HAP-1 (cell line): ENCODE results near the gene PPP3CA.

Source experiments
- DNase-seq, 2 experiments: peaks; one replicate each; pipeline ENCODE4 v3.0.0-alpha.2; 2016 to 2020; ENCODE audit warnings: low spot score in 2 of 2
- H3K27me3 ChIP-seq: fragments of 250-450 bp; sonication (Bioruptor Pico); 2 replicates; pipeline ENCODE4 v1.5.1; 2020; ENCODE audit warnings: low read depth, mild to moderate bottlenecking, moderate library complexity
- H3K36me3 ChIP-seq: fragments of 250-450 bp; sonication (Bioruptor Pico); replicated peaks from 2 replicates; pipeline ENCODE4 v1.5.1; 2020; ENCODE audit warnings: mild to moderate bottlenecking
- H3K4me1 ChIP-seq: fragments of 250-450 bp; sonication (Bioruptor Pico); 2 replicates; pipeline ENCODE4 v1.5.1; 2020; ENCODE audit warnings: mild to moderate bottlenecking
- H3K4me3 ChIP-seq: fragments of 250-450 bp; sonication (Bioruptor Pico); 2 replicates; pipeline ENCODE4 v1.5.1; 2020; ENCODE audit warnings: mild to moderate bottlenecking, moderate library complexity
- H3K9me3 ChIP-seq: fragments of 250-450 bp; sonication (Bioruptor Pico); 2 replicates; pipeline ENCODE4 v1.5.1; 2020; ENCODE audit warnings: mild to moderate bottlenecking, moderate library complexity
- in situ Hi-C: fragments of 300-500 bp; cut with MboI; formaldehyde crosslinking; loops from 3 replicates; pipeline ENCODE4 v1.14.3; 2020; ENCODE audit warnings: low sequenced_read_pairs, inconsistent platforms, mixed read lengths

PPP3CA gene

GRCh38 chr4:101315786-101316185, 31.5 kb downstream of the PPP3CA start:
- Histone ChIP-seq H3K4me3 (no peak overlapping the region), H3K4me1 (no peaks in the 10 kb centered on the region), H3K36me3 (no peaks in the 10 kb centered on the region), H3K9me3 (no peaks in the 10 kb centered on the region), H3K27me3 (no peaks in the 10 kb centered on the region)
- DNase-seq = no peak
- in situ Hi-C loops = no loop called here

DNA sequence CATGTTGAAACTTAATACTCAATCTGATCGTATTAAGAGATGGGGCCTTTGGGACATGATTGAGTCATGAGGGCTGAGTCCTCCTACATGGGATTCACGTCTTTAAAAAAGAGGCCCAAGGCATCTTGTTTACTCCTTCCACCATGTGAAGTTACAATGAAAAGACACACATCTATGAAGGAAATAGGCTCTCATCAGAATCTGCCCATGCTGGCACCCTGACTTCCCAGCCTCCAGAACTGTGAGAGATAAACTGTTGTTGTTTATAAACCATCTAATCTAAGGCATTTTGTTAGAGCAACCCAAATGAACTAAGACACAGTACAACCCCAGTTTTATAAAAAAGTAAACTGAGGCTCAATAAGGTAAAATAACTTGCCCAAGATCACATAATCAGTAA, 32.3 kb downstream of the PPP3CA start:
- in situ Hi-C loops = no loop called here
- no peaks in the 10 kb centered on the region for H3K27me3 ChIP-seq
- no peak overlapping the region for H3K4me3 ChIP-seq
- no peaks in the 10 kb centered on the region for H3K9me3 ChIP-seq
- no peak for DNase-seq
- no peaks in the 10 kb centered on the region for H3K4me1 ChIP-seq
- H3K36me3 ChIP-seq = no peaks in the 10 kb centered on the region

DNA sequence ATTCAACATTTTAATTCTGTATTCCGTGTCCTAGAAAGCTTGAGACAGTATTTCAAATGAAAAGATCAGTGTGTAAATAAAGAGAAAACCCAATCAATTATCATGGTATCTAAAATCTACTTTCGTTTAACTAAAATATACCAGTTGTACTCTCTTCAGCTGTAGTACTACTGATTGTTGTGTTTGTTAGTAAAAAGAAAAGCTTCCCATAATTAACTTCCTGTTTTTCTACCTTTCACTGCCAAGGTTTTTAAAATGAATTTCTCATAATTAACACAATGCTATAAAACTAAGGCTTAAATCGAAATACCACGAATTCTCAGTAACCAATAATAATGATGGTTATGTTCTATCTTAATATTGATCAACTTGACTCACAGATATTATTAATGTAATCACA, 37.4 kb downstream of the PPP3CA start:
- DNase-seq = no peak
- H3K36me3 ChIP-seq = no peaks in the 10 kb centered on the region
- peaks cover 19% of the 10 kb centered on the region for H3K4me1 ChIP-seq
- no peaks in the 10 kb centered on the region for H3K27me3 ChIP-seq
- in situ Hi-C loops = no loop called here
- no peaks in the 10 kb centered on the region for H3K9me3 ChIP-seq
- no peak overlapping the region for H3K4me3 ChIP-seq

- in situ Hi-C loops = no loop called here
- H3K4me1 ChIP-seq = peaks cover 23% of the 10 kb centered on the region
- H3K9me3 ChIP-seq = no peaks in the 10 kb centered on the region
- no peaks in the 10 kb centered on the region for H3K27me3 ChIP-seq
- no peak for DNase-seq
- H3K4me3 ChIP-seq = no peak overlapping the region
- H3K36me3 ChIP-seq = no peaks in the 10 kb centered on the region
Observed at GRCh38 chr4:101307899-101308298, 39.4 kb downstream of the PPP3CA start.

DNA sequence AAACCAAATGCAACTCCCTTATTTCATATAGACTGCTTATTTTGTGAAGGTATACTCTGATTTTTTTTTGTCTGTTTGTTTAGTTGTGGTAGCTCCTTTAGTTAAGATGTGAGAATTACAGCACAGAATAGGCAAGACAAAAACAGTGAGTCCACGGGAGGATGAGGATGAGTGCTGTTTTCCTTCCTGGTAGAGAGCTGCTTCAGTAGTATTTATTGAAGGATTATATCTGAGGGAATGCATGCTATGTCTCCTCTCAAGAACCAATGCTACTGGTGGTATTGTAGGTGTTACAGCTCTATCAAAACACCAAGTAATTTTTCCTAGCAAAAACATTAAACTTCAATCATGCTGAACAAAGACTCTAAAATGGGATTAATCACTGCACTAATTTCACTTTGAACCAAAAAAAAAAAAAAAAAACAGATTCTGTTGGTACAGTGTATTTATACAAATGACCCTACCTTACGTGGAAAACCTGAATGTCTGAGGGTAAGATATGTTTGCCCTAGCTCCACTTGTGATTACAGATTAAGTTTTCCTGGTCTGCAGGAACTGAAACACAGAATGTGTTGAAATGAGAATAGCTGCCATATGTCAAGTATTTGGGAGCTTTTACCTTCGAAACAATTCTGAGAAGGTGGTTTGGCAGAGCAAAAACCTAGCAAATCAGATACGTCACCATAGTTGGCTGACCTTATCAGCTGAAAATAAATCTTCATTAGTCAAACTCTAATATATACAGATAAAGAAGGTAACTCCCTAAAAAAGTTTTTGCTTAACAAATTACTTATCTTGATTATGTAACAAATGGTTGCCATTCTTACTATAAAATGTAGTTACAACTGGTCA, 40.3 kb downstream of the PPP3CA start:
- Histone ChIP-seq H3K4me3 (no peak overlapping the region), H3K36me3 (no peaks in the 10 kb centered on the region), H3K4me1 (peaks cover 23% of the 10 kb centered on the region), H3K27me3 (no peaks in the 10 kb centered on the region), H3K9me3 (no peaks in the 10 kb centered on the region)
- no peak for DNase-seq
- in situ Hi-C loops = no loop called here

- H3K4me3 ChIP-seq = no peak overlapping the region
- no peak for DNase-seq
- H3K27me3 ChIP-seq = no peaks in the 10 kb centered on the region
- no peaks in the 10 kb centered on the region for H3K36me3 ChIP-seq
- in situ Hi-C loops = no loop called here
- H3K9me3 ChIP-seq = no peaks in the 10 kb centered on the region
- peaks cover 23% of the 10 kb centered on the region for H3K4me1 ChIP-seq
Observed at GRCh38 chr4:101306225-101306624, 41.1 kb downstream of the PPP3CA start.

DNA sequence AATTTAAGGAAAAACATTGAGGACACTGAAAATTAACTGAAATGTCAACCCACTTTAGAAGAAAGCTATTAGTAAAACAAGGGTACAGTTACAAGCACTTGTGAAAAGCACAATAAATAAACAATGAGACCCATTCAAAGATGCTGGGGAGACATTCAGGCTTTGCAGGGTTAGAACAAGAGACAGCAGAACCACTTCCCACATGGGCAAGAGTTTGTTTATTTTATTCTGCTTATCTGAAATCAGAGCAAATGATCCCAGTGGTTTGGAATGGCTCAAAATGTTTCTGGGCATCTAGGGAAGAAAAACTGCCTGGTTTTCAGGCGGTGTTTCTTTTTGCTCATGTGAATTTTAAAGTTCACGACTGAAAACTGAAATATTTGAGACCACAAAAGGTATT, 42.4 kb downstream of the PPP3CA start:
- in situ Hi-C loops = no loop called here
- Histone ChIP-seq H3K4me1 (peaks cover 23% of the 10 kb centered on the region), H3K27me3 (no peaks in the 10 kb centered on the region), H3K4me3 (no peak overlapping the region), H3K36me3 (no peaks in the 10 kb centered on the region), H3K9me3 (no peaks in the 10 kb centered on the region)
- DNase-seq = peak in 1 of 2 experiments; percentile 14

DNA sequence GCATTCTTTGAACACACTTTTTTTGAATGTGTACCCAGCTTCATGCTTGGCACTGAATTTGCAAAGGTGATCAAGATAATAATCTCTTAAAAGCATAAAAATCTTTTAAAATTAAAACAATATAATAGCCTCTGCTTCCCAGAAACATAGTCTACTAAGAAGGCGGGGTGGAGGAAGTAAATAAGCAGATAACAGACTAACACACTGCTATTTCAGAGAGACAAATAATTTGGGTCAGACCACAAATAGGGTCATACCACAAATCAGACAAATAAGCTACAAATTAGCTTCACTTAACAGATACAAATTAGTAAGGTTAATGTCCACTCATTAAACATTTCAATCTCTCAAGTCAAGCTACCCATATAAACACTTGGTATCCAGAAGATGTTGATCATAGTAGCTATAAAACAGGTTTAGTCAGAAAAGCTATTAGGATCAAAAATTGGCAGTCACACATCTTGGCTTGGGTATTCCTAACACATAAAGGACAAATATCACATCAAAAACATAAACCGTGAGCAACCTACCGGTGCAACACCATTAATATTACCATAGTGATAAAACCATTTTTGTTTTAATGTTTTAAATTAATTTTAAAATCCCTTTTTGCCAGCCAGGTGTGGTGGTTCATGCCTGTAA, 47.3 kb downstream of the PPP3CA start:
- Histone ChIP-seq H3K36me3 (no peaks in the 10 kb centered on the region), H3K4me1 (peaks cover 5% of the 10 kb centered on the region), H3K4me3 (no peak overlapping the region), H3K27me3 (no peaks in the 10 kb centered on the region), H3K9me3 (no peaks in the 10 kb centered on the region)
- no peak for DNase-seq
- in situ Hi-C loops = no loop called here

- no peaks in the 10 kb centered on the region for H3K36me3 ChIP-seq
- H3K9me3 ChIP-seq = no peaks in the 10 kb centered on the region
- in situ Hi-C loops = no loop called here
- H3K4me1 ChIP-seq = no peaks in the 10 kb centered on the region
- H3K27me3 ChIP-seq = no peaks in the 10 kb centered on the region
- H3K4me3 ChIP-seq = no peak overlapping the region
- no peak for DNase-seq
Observed at GRCh38 chr4:101299021-101299420, 48.3 kb downstream of the PPP3CA start.

GRCh38 chr4:101295691-101296090, 51.6 kb downstream of the PPP3CA start:
- Histone ChIP-seq H3K4me1 (no peaks in the 10 kb centered on the region), H3K36me3 (no peaks in the 10 kb centered on the region), H3K9me3 (no peaks in the 10 kb centered on the region), H3K27me3 (no peaks in the 10 kb centered on the region), H3K4me3 (no peak overlapping the region)
- DNase-seq = no peak
- in situ Hi-C loops = no loop called here

- DNase-seq = no peak
- Histone ChIP-seq H3K9me3 (no peaks in the 10 kb centered on the region), H3K4me1 (no peaks in the 10 kb centered on the region), H3K27me3 (no peaks in the 10 kb centered on the region), H3K4me3 (no peak overlapping the region), H3K36me3 (no peaks in the 10 kb centered on the region)
- in situ Hi-C loops = no loop called here
Observed at GRCh38 chr4:101294597-101294996, 52.7 kb downstream of the PPP3CA start.

GRCh38 chr4:101292901-101293300, 54.4 kb downstream of the PPP3CA start:
- no peaks in the 10 kb centered on the region for H3K9me3 ChIP-seq
- no peaks in the 10 kb centered on the region for H3K36me3 ChIP-seq
- H3K27me3 ChIP-seq = no peaks in the 10 kb centered on the region
- H3K4me3 ChIP-seq = no peak overlapping the region
- in situ Hi-C loops = no loop called here
- DNase-seq = no peak
- no peaks in the 10 kb centered on the region for H3K4me1 ChIP-seq

DNA sequence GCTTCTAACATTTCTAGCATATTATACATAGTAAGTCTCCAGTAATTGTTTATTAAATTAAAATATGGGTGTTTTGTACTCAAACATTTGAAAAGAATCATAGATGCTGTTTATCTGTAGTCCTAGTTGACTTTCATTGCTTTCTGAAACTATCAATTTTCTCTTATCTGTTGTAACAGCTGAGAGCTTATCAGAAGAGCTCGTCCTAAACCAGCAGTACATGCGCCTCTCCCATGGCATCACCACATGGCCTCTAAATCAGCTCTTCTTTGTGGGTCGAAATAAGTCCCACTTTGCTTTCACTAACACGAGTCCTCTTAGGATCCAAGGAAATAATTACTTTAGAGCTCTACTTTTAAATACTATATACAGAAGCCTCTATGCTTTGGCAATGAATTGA, 55.1 kb downstream of the PPP3CA start:
- no peak for DNase-seq
- H3K4me3 ChIP-seq = no peak overlapping the region
- H3K9me3 ChIP-seq = no peaks in the 10 kb centered on the region
- H3K36me3 ChIP-seq = no peaks in the 10 kb centered on the region
- in situ Hi-C loops = no loop called here
- H3K27me3 ChIP-seq = no peaks in the 10 kb centered on the region
- H3K4me1 ChIP-seq = no peaks in the 10 kb centered on the region

DNA sequence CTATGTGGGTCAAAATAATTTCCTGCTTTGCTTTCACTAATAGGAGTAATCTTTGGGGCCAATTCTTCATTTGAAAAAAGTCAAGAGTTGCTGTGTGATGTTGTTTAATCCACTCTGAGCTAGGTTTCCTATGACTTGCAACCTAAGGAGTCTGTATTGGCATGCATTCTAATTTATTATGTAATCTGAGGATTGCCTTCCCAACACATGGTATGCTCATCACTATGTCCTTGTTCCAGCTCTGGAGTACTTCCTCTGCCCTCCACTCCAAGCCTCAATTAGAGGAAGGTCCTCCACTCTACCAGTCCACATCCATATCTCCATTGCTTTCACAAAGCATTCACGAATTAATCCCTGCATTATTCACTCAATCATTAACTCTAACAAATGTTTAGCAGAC, 56.1 kb downstream of the PPP3CA start:
- in situ Hi-C loops = no loop called here
- Histone ChIP-seq H3K36me3 (no peaks in the 10 kb centered on the region), H3K4me1 (no peaks in the 10 kb centered on the region), H3K27me3 (no peaks in the 10 kb centered on the region), H3K4me3 (no peak overlapping the region), H3K9me3 (no peaks in the 10 kb centered on the region)
- DNase-seq = no peak
